WTC11 (cell line): ENCODE data around the gene UHRF1.
"Not testable (repeated sequence)": the region's sequence is repeated elsewhere in the genome, so short reads cannot be mapped to it uniquely, and the experiment has no call there.

Source experiments
- CREB1 ChIP-seq: sonication (generic); formaldehyde crosslinking; IDR thresholded peaks from 2 replicates; pipeline ENCODE4 v1.8.0; 2023; ENCODE audit warnings: mild to moderate bottlenecking, missing genetic modification reagents
- ESRRA ChIP-seq: sonication (generic); formaldehyde crosslinking; IDR thresholded peaks from 2 replicates; pipeline ENCODE4 v1.8.1; 2022; ENCODE audit warnings: mild to moderate bottlenecking, missing genetic modification reagents, borderline replicate concordance
- ETV6 ChIP-seq: sonication (generic); formaldehyde crosslinking; IDR thresholded peaks from 2 replicates; pipeline ENCODE4 v1.8.1; 2022; ENCODE audit warnings: mild to moderate bottlenecking, missing genetic modification reagents
- GTF2I ChIP-seq: fragments of 250-450 bp; sonication (Bioruptor Pico); conservative IDR thresholded peaks from 2 replicates; pipeline ENCODE4 v1.4.0; 2021; ENCODE audit warnings: mild to moderate bottlenecking
- HMGA2 ChIP-seq: fragments of 250-450 bp; sonication (Bioruptor Pico); IDR thresholded peaks from 2 replicates; pipeline ENCODE4 v1.4.0; 2021; ENCODE audit warnings: mild to moderate bottlenecking, moderate library complexity
- NFATC4 ChIP-seq: fragments of 250-450 bp; sonication (Bioruptor Pico); IDR thresholded peaks from 2 replicates; pipeline ENCODE4 v1.9.0; 2021; ENCODE audit warnings: mild to moderate bottlenecking
- TEAD4 ChIP-seq: sonication (generic); formaldehyde crosslinking; IDR thresholded peaks from 2 replicates; pipeline ENCODE4 v1.8.0; 2022; ENCODE audit warnings: mild to moderate bottlenecking, missing genetic modification reagents
- ZNF263 ChIP-seq: sonication (generic); formaldehyde crosslinking; IDR thresholded peaks from 2 replicates; pipeline ENCODE4 v1.8.1; 2022; ENCODE audit warnings: low read depth, mild to moderate bottlenecking, moderate library complexity, missing genetic modification reagents
- ZNF416 ChIP-seq: fragments of 250-450 bp; sonication (Bioruptor Pico); IDR thresholded peaks from 2 replicates; pipeline ENCODE4 v1.9.0; 2021; ENCODE audit warnings: mild to moderate bottlenecking, inconsistent platforms
- TF ChIP-seq, protein P1 (sequence below): fragments of 200-600 bp; IDR thresholded peaks from 2 replicates; pipeline ENCODE4 v1.8.0; 2022; ENCODE audit warnings: antibody characterized with exemption
- TF ChIP-seq, protein P2 (sequence below): sonication (generic); formaldehyde crosslinking; IDR thresholded peaks from 2 replicates; pipeline ENCODE4 v1.8.0; 2022; ENCODE audit warnings: missing genetic modification reagents
- TF ChIP-seq, protein P3 (sequence below): sonication (generic); formaldehyde crosslinking; IDR thresholded peaks from 2 replicates; pipeline ENCODE4 v1.8.1; 2023; ENCODE audit warnings: mild to moderate bottlenecking, missing genetic modification reagents, moderate library complexity
- TF ChIP-seq, protein P4 (sequence below): sonication (generic); formaldehyde crosslinking; IDR thresholded peaks from 2 replicates; pipeline ENCODE4 v1.8.0; 2022; ENCODE audit warnings: mild to moderate bottlenecking, missing genetic modification reagents

- not testable (repeated sequence) for TF ChIP-seq TEAD4, ESRRA, HMGA2, ZNF416, ETV6, ZNF263, CREB1, NFATC4, GTF2I (CRISPR knock-in tag)
- TF ChIP-seq, protein P1, sequence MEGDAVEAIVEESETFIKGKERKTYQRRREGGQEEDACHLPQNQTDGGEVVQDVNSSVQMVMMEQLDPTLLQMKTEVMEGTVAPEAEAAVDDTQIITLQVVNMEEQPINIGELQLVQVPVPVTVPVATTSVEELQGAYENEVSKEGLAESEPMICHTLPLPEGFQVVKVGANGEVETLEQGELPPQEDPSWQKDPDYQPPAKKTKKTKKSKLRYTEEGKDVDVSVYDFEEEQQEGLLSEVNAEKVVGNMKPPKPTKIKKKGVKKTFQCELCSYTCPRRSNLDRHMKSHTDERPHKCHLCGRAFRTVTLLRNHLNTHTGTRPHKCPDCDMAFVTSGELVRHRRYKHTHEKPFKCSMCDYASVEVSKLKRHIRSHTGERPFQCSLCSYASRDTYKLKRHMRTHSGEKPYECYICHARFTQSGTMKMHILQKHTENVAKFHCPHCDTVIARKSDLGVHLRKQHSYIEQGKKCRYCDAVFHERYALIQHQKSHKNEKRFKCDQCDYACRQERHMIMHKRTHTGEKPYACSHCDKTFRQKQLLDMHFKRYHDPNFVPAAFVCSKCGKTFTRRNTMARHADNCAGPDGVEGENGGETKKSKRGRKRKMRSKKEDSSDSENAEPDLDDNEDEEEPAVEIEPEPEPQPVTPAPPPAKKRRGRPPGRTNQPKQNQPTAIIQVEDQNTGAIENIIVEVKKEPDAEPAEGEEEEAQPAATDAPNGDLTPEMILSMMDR, result not testable (repeated sequence)
- TF ChIP-seq, protein P2, sequence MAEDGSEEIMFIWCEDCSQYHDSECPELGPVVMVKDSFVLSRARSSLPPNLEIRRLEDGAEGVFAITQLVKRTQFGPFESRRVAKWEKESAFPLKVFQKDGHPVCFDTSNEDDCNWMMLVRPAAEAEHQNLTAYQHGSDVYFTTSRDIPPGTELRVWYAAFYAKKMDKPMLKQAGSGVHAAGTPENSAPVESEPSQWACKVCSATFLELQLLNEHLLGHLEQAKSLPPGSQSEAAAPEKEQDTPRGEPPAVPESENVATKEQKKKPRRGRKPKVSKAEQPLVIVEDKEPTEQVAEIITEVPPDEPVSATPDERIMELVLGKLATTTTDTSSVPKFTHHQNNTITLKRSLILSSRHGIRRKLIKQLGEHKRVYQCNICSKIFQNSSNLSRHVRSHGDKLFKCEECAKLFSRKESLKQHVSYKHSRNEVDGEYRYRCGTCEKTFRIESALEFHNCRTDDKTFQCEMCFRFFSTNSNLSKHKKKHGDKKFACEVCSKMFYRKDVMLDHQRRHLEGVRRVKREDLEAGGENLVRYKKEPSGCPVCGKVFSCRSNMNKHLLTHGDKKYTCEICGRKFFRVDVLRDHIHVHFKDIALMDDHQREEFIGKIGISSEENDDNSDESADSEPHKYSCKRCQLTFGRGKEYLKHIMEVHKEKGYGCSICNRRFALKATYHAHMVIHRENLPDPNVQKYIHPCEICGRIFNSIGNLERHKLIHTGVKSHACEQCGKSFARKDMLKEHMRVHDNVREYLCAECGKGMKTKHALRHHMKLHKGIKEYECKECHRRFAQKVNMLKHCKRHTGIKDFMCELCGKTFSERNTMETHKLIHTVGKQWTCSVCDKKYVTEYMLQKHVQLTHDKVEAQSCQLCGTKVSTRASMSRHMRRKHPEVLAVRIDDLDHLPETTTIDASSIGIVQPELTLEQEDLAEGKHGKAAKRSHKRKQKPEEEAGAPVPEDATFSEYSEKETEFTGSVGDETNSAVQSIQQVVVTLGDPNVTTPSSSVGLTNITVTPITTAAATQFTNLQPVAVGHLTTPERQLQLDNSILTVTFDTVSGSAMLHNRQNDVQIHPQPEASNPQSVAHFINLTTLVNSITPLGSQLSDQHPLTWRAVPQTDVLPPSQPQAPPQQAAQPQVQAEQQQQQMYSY, result not testable (repeated sequence)
- TF ChIP-seq, protein P3, sequence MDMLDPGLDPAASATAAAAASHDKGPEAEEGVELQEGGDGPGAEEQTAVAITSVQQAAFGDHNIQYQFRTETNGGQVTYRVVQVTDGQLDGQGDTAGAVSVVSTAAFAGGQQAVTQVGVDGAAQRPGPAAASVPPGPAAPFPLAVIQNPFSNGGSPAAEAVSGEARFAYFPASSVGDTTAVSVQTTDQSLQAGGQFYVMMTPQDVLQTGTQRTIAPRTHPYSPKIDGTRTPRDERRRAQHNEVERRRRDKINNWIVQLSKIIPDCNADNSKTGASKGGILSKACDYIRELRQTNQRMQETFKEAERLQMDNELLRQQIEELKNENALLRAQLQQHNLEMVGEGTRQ (CRISPR knock-in tag), result not testable (repeated sequence)
- TF ChIP-seq, protein P4, sequence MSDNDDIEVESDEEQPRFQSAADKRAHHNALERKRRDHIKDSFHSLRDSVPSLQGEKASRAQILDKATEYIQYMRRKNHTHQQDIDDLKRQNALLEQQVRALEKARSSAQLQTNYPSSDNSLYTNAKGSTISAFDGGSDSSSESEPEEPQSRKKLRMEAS (CRISPR knock-in tag), result not testable (repeated sequence)
Measured at GRCh38 chr19:4975601-4976000, 66.3 kb downstream of the UHRF1 start.
